AG10803 (cell line): Measurements from ENCODE around the gene TMEM170A.
A peak's percentile ranks its signal among the peaks of the same experiment; 100 is the strongest.
"Not testable (repeated sequence)": the region's sequence is repeated elsewhere in the genome, so short reads cannot be mapped to it uniquely, and the experiment has no call there.

Experiments used
- DNase-seq: peaks from one replicate; pipeline ENCODE4 v3.0.0; 2010; ENCODE audit warnings: low read depth
- H3K4me3 ChIP-seq: 2 replicates; pipeline ENCODE4 v1.5.1; 2011; ENCODE audit warnings: mild to moderate bottlenecking, low read length, control low read depth
- CTCF ChIP-seq: conservative IDR thresholded peaks from 2 replicates; pipeline ENCODE4 v1.5.1; 2011; ENCODE audit warnings: mild to moderate bottlenecking, low read length, control low read depth, inconsistent platforms

Gene TMEM170A

DNA sequence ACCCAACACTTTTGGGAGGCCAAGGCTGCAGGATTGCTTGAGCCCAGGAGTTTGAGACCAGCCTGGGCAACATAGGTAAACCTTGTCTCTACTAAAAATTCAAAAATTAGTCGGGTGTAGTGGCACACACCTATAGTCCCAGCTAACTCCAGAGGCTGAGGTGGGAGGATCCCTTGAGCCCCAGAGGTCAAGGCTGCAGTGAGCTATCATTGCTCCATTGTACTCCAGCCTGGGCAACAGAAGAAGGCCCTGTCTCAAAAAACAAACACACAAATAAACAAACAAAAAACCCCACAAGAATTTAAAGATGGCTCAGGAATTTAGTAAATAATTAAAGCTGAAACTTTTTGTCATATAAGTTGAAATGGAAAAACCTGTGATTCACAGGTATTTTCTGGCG, 2.3 kb upstream of the TMEM170A start:
- no peak for DNase-seq
- no peak for TF ChIP-seq CTCF
- no peak overlapping the region for H3K4me3 ChIP-seq

DNA sequence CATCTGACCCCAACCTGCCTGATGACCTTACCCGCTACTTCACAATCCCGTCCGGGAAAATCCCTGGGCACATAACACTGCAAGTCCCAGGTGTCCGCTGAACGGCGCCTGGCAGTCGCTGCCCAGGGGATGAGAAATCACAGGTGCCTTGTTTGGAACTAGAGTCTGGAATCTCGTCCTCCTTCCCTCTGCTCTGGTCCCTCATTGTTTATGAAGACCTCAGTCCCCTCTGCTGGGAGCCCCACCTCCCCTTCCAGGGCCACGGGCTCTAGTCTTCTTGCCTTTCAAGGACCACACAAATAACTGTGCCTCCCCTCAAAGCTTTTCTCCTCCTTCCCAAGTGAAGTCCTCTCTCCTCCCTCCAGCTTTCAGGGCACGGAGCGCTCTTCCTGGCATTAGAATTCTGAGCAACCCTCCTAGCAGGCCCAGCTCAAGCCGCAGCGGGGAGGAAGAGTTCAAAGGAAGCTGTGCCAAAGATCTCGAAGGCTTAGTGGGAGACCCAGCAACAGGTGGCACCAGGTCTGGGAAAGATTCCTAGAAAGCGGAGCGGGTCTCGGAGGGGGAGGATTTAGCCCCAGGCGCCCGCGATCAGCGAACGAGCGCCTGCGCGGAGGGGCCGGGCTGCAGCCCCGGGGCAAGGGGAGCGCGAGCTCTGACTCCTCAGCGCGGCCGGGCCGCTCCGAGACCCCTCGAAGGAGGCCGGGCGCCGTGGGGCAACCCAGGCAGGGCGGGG, 934 bp downstream of the TMEM170A start:
- peak overlapping the region; percentile 77 for H3K4me3 ChIP-seq
- DNase-seq = not testable (repeated sequence)

GRCh38 chr16:75462806-75463205, 1.7 kb downstream of the TMEM170A start:
- DNase-seq = no peak
- H3K4me3 ChIP-seq = peak overlapping the region; percentile 77
- no peak for TF ChIP-seq CTCF

DNA sequence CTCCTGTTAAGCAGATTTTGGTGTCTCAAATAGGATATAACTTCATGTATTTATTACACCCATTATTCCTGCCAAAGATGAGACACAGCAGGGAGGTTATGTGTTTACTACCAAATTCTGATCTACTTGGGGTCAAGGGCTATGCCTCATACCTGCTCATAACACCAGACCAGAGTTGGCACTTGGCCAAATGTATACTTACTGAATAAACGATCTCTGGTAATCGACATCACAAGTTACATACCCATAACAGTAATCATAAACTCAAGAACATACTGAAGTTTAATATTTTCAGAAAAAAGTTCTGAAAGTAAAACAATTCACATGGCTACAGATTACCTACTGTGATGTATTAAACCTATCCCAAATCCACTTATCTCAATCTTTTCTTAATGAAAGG, 2.9 kb downstream of the TMEM170A start:
- no peak for DNase-seq
- TF ChIP-seq CTCF = no peak
- H3K4me3 ChIP-seq = no peak overlapping the region

DNA sequence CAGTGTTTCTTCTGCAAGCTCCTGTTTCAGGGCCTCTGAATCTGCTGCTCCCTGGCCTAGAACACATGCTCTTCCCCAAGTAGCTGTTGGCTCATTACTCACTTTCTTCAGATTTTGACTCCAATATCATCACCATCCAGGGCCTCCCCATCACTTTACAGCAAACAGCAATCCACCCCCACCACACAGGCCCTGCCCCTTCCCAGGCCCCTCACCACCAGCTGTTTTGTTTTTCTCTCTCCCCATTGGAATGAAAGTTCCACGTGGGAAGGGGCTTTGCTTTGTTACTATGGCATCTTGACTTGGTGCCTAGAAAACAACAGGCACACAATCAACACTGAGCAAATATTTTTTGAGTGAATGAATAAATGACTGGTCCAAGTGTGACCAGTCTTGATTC, 4.0 kb downstream of the TMEM170A start:
- DNase-seq = peak; percentile 24
- no peak overlapping the region for H3K4me3 ChIP-seq
- no peak for TF ChIP-seq CTCF

GRCh38 chr16:75459691-75460090, 4.8 kb downstream of the TMEM170A start:
- H3K4me3 ChIP-seq = no peak overlapping the region
- no peak for TF ChIP-seq CTCF
- DNase-seq = no peak

- no peak for TF ChIP-seq CTCF
- DNase-seq = no peak
- H3K4me3 ChIP-seq = no peak overlapping the region
Measured at GRCh38 chr16:75458439-75458838, 6.0 kb downstream of the TMEM170A start.
